ENCODE results near the gene NT5E. TPM values are rescaled to one million over a fixed set of nuclear protein-coding genes. Genes with fewer than 3 reads are reported as not detected.

The NT5E gene
- polyA plus RNA-seq, 1 donor = 3.9 TPM

GRCh38 chr6:85459224-85459901 is 9.5 kb downstream of the NT5E start:
- no peak for DNase-seq

GRCh38 chr6:85460154-85460920 is 10.5 kb downstream of the NT5E start:
- no peak for DNase-seq

GRCh38 chr6:85460921-85461797 is 11.3 kb downstream of the NT5E start:
- no peak for DNase-seq

GRCh38 chr6:85461798-85462170 is 11.9 kb downstream of the NT5E start:
- DNase-seq = no peak

- DNase-seq = no peak
These were observed 12.8 kb downstream of the NT5E start for GRCh38 chr6:85462673-85463072.

- no peak for DNase-seq
These were observed 13.9 kb downstream of the NT5E start for GRCh38 chr6:85463621-85464259.

GRCh38 chr6:85464260-85464644 is 14.4 kb downstream of the NT5E start:
- no peak for DNase-seq

GRCh38 chr6:85464722-85465150 is 14.9 kb downstream of the NT5E start:
- DNase-seq = no peak

GRCh38 chr6:85465762-85466161 is 15.9 kb downstream of the NT5E start:
- DNase-seq = no peak

GRCh38 chr6:85468326-85468725 is 18.4 kb downstream of the NT5E start:
- DNase-seq = no peak

GRCh38 chr6:85469276-85470022 is 19.6 kb downstream of the NT5E start:
- DNase-seq = no peak

GRCh38 chr6:85470023-85470410 is 20.1 kb downstream of the NT5E start:
- DNase-seq = no peak

GRCh38 chr6:85472744-85473143 is 22.9 kb downstream of the NT5E start:
- no peak for DNase-seq

GRCh38 chr6:85473748-85474147 is 23.9 kb downstream of the NT5E start:
- DNase-seq = no peak

GRCh38 chr6:85476532-85476931 is 26.6 kb downstream of the NT5E start:
- DNase-seq = no peak

- no peak for DNase-seq
These were observed 29.3 kb downstream of the NT5E start for GRCh38 chr6:85479208-85479607.

- no peak for DNase-seq
These were observed 32.5 kb downstream of the NT5E start for GRCh38 chr6:85482206-85482904.

GRCh38 chr6:85482905-85483700 is 33.2 kb downstream of the NT5E start:
- DNase-seq = peak; percentile 52

GRCh38 chr6:85483846-85484245 is 34.0 kb downstream of the NT5E start:
- DNase-seq = no peak

- no peak for DNase-seq
These were observed 35.1 kb downstream of the NT5E start for GRCh38 chr6:85484948-85485347.

Measured in left kidney (tissue), 2 donors.